RPMI8226 (cell line): Measurements from ENCODE around the gene ATP6V1G1.
"Not testable (repeated sequence)": the region's sequence is repeated elsewhere in the genome, so short reads cannot be mapped to it uniquely, and the experiment has no call there.

Experiments used
- DNase-seq: peaks from one replicate; pipeline ENCODE4 v3.0.0-alpha.2; 2015

The ATP6V1G1 gene, protein sequence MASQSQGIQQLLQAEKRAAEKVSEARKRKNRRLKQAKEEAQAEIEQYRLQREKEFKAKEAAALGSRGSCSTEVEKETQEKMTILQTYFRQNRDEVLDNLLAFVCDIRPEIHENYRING

DNA sequence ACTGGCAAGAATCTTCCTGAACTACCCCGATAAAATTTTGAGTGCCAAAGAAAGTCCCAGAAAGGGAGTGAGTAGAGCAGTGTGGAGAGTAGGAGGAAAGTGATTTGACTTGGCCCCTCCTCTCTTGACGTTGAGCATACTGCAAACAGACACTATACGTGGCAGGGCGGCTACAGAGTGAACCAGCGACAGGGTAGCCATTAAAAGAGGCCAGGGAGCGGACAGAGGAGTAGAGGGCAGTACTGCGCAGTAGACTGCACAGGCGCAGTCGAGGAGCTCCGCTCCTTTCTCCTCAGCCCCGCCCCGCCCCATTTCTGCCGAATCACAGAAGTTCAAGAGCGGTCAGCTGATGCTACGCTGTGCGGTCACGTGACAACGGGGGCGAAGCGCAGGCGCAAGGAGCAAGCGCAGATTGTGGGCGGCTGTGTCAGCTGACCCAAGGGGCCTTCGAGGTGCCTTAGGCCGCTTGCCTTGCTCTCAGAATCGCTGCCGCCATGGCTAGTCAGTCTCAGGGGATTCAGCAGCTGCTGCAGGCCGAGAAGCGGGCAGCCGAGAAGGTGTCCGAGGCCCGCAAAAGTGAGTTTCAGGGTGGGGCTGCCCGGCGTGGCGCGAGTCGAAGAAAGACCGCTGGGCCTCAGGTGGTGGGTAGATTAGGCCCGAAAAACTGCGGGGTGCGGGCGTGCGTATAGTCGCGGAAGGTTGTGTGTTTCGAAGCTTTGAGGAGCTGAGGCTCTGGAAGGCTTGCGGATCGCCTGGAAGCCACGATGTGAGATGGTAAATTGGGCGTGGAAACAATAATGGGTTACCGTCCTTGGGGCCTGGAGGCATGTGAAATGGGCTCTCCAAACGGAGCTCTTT lies at the start of gene ATP6V1G1:
Gene ATP6V1G1 (plus strand): TSS at position 425 of the 858 bp plus-strand sequence. CDS start 70 bp downstream, at position 495.
- peak; percentile 98 for DNase-seq

DNA sequence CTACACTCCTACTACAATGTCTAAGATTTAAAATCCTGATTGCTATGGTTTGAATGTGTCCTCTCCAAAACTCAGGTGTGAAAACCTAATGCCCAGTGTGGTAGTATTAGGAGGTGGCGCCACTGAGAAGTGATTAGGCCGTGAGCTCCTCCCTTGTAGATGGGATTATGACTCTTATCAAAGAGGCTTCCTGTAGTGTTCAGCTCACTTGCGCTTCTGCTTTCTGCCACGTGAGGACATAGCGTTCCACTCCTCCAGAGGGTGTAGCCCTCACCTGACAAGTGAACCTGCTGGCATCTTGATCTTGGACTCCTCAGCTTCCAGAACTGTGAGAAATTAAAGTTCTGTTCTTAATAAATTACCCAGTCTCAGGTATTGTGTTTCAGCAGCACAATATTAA lies 49.3 kb upstream of the ATP6V1G1 start:
- peak; percentile 67 for DNase-seq

DNA sequence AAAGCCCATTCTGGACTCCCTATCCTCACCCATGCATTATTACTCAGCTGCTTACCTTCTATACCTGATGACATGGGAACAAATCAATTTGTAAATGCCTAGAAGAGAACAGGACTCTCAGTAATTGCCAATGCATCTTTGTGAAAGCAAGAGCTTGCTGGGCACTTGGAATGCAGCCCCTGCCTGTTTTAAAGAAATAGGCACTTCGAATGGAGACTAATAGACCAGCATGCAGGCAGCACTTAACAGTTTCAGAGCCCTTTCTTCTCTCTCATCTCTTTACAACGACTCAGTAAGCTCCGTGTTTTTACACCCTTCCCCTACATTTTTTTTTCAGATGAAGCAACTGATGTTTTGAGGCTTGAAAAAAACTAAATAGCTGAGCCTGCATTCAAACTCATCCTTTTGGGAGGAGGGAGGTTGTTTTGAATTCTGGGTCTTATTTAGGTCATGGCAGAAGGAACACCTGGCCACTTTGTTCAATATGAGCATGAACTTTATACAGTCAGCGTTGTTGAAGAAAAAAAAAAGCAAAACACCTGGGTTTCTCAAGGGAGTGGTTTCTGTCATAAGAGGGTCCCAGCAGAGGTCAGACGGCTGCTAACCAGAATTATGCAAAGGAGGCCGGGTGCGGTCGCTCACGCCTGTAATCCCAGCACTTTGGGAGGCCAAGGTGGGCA lies 47.7 kb upstream of the ATP6V1G1 start:
- peak; percentile 87 for DNase-seq

DNA sequence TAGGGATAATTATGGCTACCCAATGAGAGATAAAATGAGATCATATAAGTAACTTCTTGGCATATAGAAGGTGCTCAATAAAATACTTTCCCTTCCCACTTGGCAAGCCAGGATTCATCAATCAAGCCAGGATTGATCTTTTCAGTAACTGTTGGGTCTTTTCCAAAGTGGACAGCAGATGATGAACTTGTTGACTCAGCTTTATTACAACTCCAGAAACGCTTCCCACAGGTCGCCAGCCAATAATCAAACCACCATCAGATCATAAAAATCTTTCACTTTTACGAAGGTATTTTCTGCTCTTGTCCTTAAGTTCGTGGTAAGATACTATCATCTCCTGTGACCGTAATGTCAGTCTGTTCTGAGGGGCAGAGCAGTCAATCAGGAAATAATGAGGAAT lies 42.5 kb upstream of the ATP6V1G1 start:
- no peak for DNase-seq

DNA sequence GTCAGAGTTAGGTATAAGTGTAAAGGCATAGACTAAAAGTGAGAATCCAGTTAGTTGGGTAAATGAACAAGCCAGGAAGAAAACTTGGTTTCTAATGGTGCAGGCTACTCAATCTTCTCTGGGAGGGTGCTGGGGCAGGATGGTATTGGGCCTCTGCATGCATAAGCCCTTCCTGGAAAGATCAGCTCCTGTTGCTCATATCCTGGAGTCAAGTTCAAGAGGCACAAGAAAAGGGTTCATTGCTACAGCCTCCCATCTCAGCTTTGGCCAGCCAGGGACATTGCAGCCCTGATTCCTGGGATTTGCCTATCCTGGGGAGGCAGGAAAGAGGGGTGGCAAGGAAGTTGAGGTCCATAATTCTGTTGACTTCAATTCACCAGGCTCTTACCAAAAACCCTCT lies 40.7 kb upstream of the ATP6V1G1 start:
- DNase-seq = no peak

DNA sequence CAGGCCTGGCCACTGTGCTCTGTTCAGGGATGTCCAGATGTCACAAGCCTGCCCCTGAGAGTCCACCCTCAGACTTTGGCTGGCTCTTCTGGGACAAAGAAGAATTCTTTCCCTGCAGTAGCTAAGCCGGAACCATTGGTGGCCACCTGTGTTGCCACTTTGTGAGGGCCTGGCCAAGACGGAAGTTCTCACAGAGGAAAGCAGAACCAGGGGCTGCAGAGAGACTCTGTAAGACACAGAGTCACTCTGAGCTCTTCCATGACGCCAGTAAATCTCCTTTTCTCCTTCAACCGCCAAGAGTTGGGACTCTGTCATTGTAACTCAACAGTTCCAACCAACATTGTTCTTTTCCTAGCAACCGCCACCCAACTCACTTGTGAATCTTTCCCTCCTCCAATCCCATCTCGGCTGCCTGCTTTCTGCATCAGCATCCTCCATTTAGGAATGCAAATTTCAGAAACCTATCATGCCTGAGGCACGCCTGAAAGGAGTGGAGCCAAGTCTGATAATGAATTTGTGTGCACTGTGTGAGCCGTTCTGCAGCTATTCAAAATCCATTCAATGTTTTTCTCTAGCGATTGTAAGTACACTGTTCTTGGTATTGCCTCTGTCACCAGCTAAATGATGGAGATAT lies 37.8 kb upstream of the ATP6V1G1 start:
- no peak for DNase-seq

DNA sequence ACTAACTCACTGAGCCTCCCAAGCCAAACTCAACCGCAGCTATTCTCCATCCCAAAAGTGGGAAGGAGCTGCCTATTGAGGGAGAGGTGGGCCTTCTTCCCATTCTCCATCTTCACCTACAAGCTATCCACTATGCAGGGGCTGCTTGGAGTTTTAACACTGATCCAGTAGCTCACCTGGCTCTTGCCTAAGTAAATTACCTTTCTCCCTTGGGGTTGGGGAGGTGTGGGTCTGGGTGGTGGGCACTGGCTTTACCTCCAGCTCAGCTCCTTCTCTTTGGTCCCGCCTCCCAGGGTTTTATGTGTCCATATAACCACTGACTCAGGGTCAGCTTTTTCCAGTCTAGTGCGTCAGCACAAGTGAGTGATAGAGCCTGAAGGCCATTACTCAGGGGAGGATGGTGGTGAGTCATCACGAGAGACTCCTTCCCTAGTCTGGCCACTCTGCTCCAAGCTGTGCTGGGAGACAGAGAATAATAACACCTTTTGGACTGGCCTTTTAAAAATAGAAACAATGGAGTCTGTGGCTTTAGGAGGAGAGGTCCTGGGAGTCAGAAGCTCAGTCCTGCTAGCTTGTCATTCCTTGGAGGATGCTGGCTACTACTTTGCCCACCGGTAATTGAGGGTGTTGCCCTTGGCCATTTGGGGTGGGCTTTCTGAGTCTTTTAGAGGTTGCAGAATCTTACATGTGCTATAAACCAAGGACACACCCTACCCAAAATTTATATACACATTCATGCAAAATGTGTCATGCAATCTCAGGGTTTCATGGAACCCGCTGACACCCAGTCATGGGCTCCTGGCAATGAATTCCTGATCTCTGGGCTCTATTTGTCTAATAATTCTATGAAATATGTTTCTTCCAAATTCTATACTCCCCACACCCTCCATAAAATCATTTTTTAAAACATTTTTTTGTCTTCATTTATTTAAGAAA lies 35.6 kb upstream of the ATP6V1G1 start:
- DNase-seq = peak; percentile 47

DNA sequence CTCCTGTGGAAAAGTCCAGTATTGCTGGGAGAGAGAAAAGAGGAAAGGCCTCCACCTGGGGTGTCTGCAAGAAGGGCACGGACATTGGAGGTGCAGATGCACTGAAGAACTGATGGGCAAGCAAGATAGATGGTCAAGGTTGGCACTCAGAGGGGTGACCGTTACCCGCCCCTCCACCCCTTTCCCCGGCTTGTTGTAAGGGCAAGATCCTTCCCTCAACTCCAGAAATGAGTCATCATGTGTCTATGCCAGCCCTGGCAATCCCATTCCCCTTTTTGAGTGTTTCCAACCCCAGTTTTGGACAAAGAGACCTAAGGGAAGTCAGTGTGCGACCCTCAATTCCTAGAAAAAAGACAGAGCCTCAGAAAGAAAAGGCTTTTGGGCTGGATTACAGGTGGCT lies 34.9 kb upstream of the ATP6V1G1 start:
- DNase-seq = no peak

DNA sequence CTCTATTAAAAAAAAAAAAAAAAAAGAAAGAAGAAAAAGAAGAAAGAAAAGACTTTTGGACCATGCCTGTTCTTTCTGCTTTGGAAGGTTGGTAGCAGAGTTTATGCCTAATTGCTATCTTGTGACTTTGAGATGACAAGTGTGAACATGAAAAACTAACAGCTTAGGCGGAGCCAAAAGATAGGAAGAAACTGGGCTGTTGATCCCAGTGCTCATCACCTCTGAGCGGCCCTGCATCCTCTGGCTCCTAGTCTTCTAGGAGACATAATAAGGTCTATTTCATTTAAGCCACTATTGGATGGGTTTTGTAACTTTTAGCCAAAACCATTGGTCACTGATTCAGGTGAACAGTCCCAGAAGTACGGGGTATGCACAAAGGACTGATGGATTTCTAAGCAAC lies 34.4 kb upstream of the ATP6V1G1 start:
- no peak for DNase-seq

DNA sequence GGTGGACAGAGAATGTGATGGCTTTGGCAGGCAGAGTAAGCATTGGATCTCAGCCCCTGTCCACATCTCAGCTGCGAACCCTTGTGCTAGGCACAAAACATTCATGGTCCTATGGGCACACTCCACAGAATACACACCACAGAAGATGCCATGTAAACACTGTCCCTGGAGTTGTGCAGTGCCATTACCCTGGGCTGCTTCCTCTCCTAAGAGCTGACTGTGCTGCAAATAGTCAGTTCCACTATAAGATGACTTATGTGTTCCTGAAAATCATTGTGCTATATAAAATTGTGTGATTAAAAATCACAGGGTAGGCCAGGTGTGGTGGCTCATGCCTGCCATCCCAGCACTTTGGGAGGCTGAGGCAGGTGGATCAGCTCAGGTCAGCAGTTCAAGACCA lies 31.9 kb upstream of the ATP6V1G1 start:
- DNase-seq = no peak

DNA sequence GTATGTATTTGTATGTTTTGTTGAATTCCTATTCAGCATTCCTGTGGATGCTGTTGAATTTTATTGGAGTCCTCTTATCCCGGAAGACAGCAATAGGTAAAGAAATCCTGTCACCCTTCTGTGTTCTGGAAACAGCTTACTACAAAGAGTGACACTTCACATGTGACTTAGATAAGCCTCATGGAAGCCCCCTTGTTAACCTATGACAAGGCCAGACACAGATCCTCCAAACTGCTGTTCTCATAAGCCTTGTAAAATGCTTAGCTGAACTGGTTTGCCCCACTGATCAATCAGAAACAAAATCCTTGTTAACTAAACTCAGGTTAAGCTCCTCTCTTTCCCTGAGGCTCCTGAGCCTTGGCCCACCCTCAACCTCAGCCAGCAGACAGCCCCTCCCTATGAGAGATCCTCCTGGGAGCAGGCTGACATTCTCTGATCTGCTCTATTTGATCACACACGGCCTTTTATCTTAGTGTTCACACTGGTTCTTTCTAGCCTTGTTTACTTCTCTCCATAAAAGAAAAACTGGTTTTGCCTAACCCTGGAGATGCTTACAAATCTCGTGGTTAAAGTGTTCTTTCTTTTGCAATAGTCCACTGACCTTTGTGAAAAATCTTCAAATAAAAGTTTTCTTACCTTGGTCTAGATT lies 29.4 kb upstream of the ATP6V1G1 start:
- DNase-seq = no peak

DNA sequence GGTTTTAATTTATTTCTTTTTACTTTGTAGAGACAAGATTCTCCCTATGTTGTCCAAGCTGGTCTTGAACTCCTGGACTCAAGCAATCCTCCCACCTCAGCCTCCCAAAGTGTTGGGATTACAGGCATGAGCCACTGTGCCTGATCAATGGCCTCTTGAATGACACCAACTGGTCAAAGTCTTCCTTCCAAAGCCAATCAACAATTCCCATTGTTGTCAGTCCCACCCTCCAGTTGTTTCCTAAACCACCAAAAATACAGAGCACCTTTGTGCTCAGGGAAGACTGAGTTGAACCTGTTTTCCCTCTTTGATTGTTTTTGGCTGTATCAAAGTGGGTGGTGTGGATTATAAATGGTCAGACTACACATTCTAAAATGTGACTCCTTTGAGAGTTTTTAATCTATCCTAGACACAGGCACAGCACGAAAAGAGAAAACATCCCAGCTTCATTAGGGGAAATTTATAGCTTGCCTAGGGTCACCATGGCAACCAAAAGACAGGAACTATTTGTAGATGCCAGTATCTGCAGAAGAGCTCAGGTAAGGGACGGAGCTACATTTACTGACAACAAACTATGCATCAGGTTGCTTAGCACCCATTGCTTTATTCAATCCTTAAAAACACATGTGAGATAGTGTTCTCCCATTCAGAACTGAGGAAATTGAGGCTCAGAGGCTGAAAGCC lies 27.6 kb upstream of the ATP6V1G1 start:
- DNase-seq = no peak

DNA sequence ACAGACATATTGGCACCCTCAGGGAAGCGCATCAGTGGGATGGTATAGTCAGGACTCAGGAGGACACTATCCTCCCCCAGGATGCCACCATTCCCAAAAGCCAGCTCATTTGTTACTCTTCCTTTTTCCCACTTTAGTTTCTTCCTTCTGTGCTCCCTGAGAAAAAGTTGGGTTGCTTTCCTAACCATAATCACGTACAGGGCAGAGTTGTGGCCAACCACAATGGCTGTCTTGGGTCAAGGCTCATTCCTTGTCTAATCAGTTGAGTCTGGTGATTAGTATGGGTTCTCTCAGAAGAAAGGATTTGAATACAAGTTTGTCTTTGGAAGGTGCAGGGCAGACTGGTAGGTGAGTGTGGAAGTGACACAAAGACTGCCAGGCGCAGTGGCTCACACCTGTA lies 26.6 kb upstream of the ATP6V1G1 start:
- no peak for DNase-seq

DNA sequence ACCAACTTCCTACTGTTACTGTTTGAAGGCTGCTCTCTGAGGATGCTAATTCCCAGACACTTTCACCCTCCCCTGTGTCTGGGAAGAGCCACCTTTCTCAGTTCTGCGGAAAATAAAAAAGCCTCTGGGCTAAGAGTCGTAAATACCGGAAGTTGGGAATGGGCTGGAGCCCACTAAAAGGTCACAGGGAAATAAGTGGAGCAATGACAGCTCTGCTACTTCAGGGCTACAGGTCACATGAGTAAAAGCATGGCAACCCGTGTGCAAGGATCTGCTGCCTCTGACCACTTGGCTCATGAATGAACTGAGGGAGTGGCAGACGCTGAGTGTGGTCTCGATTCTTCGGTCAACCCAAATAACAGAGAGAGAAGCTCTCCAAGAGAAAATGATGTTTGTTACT lies 25.8 kb upstream of the ATP6V1G1 start:
- DNase-seq = no peak

DNA sequence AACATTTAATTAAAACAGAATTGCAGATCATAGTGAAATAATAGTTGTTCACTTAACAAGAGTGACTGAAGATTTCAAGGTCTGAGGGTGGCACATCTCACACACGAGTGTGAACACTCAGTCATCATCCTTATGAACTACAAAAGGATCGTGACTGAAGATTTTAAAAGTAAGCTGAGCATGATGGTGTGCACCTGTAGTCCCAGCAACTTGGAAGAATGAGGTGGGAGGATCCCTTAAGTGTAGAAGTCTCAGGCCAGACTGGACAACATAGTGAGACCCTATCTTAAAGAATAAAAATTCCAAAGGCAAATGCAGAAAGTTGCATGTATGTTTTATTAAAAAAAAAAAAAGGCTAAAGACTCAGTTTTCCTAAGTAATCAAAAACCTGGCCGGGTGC lies 22.4 kb upstream of the ATP6V1G1 start:
- DNase-seq = no peak

DNA sequence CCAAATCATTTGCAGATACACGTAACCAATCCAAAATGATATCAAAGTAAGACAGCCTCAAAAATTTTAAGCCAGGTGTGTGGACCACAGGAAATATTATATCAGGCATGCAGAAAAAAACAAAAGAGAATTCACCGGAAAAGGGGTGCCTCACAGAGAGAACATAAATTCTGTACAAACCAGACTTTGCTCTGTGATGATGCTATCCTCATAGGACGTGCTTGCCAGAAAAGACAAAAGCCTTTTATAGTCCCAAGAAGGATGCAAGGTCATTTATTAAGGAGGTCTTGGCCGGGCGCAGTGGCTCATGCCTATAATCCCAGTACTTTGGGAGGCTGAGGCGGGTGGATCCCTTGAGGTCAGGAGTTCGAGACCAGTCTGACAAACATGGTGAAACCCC lies 16.8 kb upstream of the ATP6V1G1 start:
- DNase-seq = no peak

DNA sequence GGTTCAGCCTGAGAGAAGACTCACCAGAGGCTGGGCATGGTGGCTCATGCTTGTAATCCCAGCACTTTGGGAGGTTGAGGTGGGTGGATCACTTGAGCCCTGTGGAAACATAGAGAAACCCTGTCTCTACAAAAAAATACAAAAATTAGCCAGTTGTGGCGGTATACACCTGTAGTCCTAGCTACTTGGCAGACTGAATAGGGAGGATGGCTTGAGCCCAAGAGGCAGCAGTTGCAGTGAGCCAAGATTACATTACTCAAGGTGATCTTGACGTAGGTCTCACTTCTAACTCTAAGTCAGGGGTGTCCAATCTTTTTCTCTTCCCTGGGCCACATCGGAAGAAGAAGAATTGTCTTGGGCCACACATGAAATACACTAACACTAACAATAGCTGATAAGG lies 16.2 kb upstream of the ATP6V1G1 start:
- DNase-seq = peak; percentile 17

DNA sequence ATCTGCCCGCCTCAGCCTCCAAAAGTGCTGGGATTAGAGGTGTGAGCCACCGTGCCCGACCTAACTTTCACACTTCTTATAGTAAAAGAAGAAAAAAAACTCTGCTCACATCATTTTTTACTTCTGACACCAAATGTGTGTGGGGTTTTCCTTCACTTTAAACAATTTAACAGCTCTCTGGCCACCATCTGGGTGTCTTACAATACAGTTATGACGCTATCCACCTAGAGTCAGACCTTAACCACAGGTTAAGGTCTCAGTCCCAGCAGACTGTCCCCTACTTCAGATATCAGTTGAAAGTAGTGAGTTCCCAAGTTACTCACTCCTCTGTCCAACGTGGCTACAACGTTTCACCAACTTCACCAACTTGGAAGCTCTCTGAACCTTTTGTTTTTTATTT lies 15.4 kb upstream of the ATP6V1G1 start:
- no peak for DNase-seq

DNA sequence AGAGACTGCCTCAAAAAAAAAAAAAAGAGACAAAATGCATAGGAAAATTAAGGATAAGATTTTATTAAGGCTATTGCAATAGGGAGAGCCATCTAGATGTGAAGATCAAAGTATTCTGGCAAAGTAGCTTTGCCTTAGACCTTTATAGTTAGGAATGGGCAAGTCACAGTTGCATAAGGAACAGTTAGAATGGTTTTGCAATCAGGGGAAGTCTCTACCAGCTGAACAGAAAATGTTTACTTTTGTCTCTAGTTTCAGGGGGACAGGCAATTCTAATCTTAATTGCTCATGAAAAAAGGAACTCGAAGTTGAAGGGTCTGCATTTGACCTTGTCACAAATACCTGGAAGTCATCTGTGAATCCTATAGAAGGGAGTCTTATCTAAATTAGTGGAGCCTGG lies 13.1 kb upstream of the ATP6V1G1 start:
- DNase-seq = peak; percentile 18

DNA sequence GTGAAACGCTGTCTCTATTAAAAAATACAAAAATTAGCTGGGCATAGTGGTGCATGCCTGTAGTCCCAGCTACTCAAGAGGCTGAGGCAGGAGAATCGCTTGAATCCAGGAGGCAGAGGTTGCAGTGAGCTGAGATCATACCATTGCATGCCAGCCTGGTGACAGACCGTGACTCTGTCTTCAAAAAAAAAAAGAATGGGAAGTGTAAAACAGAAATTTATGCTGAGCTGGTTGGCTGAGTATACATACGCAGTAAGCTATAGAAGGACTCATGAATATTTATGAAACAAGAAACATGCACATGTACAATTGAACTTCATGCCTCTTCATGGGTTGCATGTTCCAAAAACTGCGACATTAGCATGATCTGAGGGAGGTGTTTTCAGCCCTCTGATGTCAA lies 10.8 kb upstream of the ATP6V1G1 start:
- not testable (repeated sequence) for DNase-seq

DNA sequence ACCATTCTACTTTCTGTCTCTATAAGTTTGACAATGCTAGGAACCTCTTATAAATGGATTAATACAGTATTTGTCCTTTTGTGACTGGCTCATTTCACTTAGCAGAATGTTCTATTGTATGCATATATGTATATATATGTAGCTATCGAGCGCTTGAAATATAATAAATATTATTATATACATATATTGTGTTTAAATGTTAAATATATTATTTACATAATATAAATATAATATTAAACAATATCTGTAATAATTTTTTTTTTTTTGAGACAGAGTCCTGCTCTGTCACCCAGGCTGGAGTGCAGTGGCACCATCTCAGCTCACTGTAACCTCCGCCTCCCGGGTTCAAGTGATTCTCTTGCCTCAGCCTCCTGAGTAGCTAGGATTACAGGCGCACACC lies 9.4 kb upstream of the ATP6V1G1 start:
- DNase-seq = not testable (repeated sequence)
